T-helper 1 cell treated with Interleukin-12 subunit alpha and Interleukin-12 subunit beta and Interleukin-4 antibody, amounts not matched to agents 30 ng/mL and 1 ng/mL, for 36 hours (primary cell): ENCODE measurements around the gene TSR2. TPM values are rescaled to one million over a fixed set of nuclear protein-coding genes. Genes with fewer than 3 reads are reported as not detected.
"Not testable (repeated sequence)": the region's sequence is repeated elsewhere in the genome, so short reads cannot be mapped to it uniquely, and the experiment has no call there.

Experiments used
- intact Hi-C: fragments of 100-400 bp; cut with micrococcal nuclease; formaldehyde crosslinking; loops from one replicate; pipeline ENCODE4 v1.15.1; 2024
- total RNA-seq: library from RNA; stranded (reverse); gene quantifications from 2 replicates; pipeline ENCODE4 v1.2.3, GENCODE V29; 2022

TSR2 gene
- total RNA-seq, 1 donor from 2014 or later = 34.8 TPM

DNA sequence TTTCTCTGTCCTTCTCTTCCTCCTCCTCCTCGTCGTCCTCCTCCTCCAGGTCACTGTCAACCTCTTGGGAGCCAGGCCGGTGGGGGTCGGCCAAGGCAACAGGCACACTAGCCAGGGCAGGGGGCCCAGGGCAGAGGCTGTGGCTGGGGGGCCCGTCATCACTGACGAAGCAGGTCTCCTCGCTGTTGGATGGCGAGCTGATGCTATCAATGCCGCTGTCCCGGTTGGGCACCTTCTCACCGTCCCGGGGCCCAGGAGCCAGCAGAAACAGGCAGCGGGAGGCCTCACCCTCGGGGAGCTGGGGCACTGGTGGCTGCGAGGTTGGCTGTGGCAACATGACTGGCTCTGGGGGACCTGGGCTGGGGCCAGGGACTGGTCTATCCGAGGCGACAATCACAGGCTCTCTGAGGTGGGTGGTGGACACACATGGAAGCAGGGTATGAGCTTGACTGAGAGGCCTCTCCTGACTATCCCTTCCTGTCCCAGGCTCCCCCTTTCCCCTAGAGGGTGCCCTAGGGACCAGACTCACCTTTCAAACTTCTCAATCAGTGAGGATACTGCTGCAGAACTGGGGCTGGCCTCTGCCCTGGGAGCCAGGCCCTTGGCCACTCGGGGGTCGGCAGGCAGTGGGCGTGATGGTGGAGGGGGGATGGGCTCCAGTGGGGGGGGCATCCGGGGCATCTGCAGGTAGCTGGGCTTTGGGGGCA is 30.0 kb downstream of the TSR2 start:
- intact Hi-C loops = no loop called here

DNA sequence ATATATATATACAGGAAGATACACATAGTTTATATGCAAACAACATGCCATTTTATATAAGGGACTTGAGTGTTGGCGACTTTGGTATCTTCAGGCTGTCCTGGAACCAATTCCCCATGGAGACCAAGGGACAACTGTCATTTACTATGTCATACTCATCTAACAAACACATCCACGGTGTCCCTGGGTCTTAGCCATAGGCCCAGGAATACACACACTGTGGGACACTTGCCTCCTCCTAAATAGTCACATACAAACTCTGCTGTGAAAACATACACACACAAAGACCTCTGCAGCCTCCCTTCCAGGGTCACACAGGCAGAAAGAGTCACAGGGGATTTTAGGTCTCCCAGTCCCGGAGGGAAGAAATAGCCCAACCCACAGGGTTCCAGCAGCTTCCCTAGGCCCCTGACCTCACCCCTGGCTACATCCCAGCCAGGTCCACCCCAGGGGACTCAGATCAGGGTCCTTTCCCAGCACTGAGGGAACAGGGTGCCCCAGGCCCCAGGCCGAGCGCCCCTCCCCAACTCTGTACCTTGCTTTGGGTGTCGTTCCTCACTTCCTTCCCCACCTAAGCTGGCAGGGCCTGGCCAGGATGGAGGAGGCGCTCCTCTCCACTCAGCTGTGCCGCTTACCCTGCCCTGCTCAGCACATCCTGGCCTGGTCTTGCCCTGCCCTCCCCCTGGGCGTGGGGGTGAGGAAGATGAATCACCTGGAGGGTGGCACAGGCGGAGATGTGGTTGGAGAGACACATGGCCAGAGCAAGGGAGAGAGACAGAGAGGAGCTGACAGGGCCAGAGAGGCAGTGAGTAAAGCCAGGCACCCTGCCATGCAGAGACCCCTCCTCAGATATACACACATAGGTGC is 34.0 kb downstream of the TSR2 start:
- intact Hi-C loops = no loop called here

DNA sequence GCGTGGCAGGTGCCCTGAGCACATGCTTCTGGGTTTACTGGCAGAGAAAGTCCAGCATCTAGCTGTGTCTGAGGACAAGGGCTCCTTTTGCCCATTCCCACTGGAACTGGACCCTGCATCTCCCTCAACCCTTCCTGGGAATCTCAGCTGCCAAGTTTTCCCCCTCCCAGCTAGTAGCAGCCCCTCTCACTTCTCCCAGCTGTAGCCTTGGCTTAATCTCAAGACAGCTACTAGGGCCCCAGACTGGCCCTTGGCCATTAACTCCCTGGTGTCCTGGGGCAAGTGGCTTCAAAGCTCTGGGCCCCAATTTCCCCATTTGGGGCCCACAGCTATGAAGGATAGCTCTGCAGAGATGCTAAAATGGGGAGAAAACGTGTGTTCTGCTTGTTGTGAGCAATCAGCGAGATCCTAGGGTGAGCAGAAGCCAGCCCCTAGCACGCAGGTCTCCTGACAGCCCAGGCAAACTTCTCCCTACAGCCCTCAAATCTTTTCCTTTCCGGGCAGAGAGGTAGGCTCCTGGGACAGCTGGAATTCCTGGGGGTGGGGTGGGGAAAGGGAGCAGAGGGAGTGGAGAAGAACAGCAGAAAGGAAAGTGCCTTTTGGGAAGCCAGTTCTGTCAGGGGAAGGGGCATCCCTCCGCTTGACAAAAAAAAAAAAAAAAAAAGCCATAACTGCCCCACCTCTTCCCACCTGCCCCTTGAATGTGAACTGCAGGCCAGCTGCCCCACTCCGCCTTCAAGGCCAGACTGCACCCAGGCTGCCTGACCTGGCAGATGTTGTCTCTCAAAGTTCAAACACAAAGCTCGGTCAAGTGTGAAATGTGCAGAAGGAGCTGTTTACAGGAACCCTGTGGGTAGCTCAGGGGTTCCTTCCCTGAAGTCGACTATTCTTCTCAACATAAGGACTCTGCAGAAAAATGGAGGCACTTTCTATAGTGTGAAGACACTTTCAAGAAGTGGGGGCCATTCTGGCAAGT is 39.2 kb downstream of the TSR2 start:
- intact Hi-C loops = no loop called here

DNA sequence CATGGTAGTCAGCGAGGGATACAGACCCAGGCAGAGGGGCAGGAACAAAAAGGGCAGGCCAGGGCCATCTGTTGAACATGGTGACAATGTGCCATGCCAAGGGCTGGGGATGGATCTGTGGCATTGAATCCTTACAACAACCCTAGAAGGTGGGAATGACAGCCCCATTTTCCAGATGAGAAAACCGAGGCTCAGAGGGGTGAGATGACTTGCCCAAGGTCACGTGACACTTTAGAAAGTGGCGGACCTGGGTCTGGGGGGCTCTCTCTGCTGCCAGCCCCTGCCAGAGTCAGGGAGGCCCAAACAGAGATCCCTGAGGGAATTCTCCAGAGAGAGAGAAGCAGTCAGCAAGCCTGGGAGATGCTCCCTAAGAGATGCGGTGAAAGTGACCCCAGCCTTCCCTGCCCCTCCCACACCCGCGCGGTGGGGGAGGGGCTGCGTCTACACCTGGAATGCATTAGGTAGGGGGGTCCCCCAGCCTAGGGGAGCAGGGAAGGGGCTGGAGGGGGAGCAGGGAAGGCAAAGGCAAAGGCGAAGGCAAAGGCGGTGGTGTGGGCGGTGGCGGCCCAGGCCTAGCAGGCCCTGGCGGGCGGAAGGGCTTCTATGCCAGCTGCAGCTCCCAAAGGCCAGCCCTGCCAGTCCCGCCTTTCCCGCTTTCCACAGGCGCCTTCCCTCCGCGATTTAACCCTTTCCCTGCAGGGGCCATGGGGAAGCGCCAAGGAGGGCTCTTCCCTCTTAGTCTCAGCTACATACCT is 42.8 kb downstream of the TSR2 start:
- intact Hi-C loops = no loop called here

DNA sequence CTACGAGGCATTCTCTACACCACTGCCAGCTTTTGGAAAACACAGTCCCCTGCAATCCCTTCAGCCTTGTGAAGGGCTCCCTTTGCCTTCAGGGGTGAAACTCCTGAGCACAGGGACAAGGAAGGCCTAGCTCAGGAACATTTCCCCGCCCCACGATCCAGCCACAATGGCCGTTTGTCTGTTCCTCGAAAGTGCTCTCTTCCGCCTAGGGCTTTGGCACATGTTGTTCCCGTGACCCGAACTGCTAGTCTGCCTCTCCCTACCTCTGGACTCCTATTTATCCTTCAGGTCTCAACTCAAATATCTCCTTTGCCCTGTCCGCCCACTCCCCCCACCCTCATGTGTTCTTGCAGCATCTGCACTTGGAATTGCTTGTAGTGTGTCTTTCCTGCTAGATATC is 43.7 kb downstream of the TSR2 start:
- intact Hi-C loops = no loop called here

DNA sequence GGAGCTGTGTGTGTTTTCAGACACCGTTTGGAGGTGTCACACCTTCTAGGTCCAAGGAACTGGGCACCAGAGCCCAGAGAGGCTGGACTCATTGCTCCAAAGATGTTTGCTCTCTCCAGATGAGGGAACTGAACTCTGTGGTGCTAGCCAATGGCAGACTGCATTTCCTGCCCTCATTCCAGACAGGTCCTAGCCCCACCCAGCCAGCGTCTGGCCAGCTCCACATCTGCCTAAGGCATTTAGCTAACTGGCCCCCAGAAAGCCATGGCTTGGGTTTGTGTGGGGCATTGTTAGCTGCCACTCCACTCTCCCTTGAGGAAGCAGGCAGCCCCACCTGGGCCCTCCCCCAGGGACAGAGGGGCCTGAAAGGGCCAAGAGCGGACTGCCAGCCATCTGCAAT is 44.5 kb downstream of the TSR2 start:
- intact Hi-C loops = no loop called here

DNA sequence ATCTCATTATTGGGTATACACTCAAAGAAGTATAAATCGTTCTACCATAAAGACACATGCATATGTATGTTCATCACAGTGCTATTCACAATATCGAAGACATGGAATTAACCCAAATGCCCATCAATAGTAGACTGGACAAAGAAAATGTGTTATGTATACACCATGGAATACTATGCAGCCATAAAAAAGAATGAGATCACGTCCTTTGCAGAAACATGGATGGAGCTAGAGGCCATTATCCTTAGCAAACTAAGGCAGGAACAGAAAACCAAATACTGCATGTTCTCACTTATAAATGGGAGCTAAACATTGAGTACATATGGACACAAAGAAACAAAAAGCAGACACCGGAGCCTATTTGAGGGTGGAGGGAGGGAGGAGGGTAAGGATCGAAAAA is 49.6 kb downstream of the TSR2 start:
- intact Hi-C loops = not testable (repeated sequence)

DNA sequence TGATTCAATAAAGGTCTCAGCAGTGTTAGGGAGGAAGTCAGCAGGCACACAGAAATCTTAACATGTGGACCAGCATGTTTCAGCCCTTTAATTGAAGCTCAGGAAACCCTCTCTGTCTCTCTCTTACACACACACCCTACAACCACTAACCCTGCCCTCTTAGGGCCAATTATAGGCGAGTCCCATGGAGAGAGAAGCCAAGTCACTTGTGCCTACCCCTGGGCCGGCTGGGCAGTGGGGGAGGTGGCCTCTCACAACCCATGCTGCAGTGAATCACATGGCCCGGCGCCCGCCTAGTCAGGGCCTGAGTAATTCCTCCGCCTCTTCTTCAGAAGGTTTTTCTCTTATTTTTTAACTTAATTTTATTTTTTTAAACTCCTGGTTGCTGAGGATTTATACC is 52.1 kb downstream of the TSR2 start:
- intact Hi-C loops = no loop called here

DNA sequence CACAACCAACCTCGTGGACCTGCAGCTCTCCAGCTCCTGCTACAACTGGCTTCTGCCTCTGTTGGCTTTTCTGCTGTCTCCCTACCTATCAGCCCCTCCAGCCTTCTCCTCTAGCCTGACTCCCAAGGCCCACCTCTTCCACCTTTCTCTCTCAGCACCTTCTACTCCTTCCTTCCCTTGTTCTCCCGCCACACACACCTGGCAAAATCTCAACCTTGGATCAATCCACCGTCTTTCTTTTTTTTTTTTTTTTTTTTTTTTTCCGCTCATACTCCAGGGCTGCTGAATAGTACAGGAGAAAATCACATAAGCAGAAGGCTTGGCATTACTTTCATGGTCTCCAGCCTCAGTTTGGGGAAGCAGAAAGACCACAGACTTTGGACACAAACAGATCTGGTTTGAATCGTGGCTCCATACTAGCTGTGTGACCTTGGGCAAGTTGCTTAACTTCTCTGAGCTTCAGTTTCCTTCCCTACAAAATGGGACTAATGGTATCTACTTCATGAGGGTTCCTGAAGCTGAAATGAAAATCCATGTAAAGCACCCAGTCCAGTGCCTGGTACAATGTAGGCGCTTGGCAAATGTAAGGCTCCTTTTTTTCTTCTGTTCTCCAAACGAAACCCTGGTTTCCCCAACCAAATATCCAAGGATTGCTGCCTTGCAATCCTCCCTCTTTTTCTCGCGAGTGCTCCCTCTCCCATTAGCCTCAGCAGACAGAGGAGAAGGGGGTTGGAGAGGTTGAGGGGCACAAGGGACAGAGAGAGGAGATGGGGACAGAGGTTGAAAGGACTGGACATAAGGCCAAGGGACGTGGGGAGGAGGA is 54.2 kb downstream of the TSR2 start:
- intact Hi-C loops = no loop called here

Other genes with a start within 250 kb of the TSR2 start
- gene WNK3, start 82.4 kb upstream of the TSR2 start, total RNA-seq = 0.07 and 0.10 TPM in 2 replicates
- 0.07 TPM in 1 of 2 replicates, not detected in the other for gene FGD1, start 55.8 kb downstream of the TSR2 start, total RNA-seq
- gene GNL3L, start 89.8 kb downstream of the TSR2 start, total RNA-seq = 54.5 and 55.1 TPM in 2 replicates